Measurements from ENCODE around the gene EXOC4.

- no peak for TF ChIP-seq CTCF (conservative IDR thresholded peaks at IDR 0.05)
- no peak for TF ChIP-seq ZFX (IDR thresholded peaks at IDR 0.05)
Measured at GRCh38 chr7:133887459-133887858, 634.6 kb downstream of the EXOC4 start.
